ENCODE measurements around the gene ABHD15.

Gene ABHD15

DNA sequence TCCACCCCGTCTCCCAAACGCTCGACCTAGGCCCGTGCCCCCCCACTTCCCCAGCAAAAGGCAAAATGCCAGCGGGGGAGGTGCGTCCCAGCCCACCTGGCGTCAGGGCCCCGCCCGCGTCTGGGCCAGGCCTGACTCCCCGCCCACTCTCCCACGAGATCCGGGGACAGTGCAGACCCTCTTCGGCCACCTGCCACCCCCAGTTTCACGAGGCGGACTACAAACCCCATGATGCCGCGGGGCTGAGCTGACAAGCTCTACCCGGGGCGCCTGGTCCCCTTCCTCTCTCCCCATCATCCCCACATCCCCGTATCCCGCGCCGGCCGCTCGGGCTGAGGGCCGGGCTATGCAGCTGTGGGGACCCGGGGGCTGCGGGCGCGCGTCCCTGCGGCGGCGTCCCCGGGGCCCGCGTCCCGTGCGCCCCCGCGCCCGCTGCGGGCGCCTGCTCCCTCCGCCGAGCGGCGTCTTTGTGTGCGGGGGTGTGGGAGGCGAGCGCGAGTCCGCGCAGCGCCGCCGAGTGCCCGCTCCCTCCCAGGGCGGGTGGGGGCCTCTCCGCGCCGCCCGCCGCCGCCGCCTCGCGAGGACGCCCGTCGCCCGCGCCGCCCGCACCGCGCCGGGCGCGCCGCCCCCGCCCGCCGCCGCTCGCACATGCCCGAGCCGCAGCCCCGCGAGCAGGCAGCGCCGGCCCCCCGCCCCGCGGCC, 26.2 kb upstream of the ABHD15 start, which contains the start of gene ANKRD13B:
TSS of gene ANKRD13B (plus strand) at position 283 of the 702 bp plus-strand sequence. CDS start 490 bp downstream, outside the sequence.
- peak within 1 kb of the TSS; percentile 33 for H3K9ac ChIP-seq (ENCODE audit: low read length)
- no peak within 1 kb of the TSS for H3K27ac ChIP-seq (ENCODE audit: low read length)
- no peaks in the 10 kb centered on the region for H3K36me3 ChIP-seq (ENCODE audit: control insufficient read depth, low read depth, low read length)
- H3K27me3 ChIP-seq (ENCODE audit: control insufficient read depth, insufficient read depth, low read length): peaks cover 8% of the 10 kb centered on the region
- peaks cover 48% of the 10 kb centered on the region for H3K4me1 ChIP-seq (ENCODE audit: control insufficient read depth, low read depth, low read length)
- H3K4me3 ChIP-seq (ENCODE audit: low read length): peak within 1 kb of the TSS; percentile 82
- H3K9me3 ChIP-seq (ENCODE audit: control insufficient read depth, low read depth, low read length): no peaks in the 10 kb centered on the region

DNA sequence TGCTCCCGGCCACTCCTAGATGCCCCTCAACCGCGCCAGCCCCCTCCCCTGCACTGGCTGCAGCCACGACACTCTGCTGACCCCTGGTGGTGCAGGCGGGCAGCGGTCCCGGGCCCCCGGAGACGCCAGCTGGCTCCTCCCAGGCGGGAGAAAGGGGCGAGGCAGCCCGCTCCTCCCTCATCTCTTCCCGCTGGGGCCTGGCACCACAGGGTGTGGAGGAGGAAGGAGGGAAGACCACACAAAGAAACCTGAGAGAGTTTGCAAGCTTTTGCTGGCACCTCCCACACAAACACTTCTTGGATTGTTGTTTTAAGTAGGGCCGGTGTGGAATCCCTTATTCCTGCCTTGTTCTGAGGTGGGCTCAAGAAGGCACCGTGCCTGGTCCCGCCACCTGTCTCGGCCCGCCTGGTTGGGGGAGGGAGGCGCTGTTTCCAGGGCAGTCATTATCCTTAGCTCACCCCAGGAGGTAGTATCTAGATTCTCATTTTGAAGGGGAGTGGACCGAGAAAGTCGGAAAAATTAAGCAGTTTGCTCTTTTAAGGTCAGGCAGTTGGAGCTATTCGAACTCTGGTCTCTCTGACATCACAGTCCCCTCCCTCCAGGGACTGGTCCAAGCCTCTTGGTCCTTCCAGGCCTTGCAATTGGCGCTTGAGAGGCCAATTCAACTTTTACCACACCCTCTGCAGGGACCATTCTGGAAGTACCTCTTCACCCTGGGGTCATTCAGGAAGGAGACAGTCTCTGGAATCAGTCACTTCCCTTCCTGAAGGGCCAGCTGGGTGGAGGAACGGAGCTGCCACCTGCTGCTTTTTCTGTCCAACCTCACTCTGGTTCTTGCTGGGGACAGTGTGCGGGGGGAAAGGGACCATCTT, 25.1 kb upstream of the ABHD15 start:
- no peaks in the 10 kb centered on the region for H3K36me3 ChIP-seq (ENCODE audit: control insufficient read depth, low read depth, low read length)
- peak overlapping the region; percentile 82 for H3K4me3 ChIP-seq (ENCODE audit: low read length)
- H3K4me1 ChIP-seq (ENCODE audit: control insufficient read depth, low read depth, low read length): peaks cover 42% of the 10 kb centered on the region
- peak overlapping the region; percentile 67 for H3K9ac ChIP-seq (ENCODE audit: low read length)
- no peak overlapping the region for H3K27ac ChIP-seq (ENCODE audit: low read length)
- peaks cover 8% of the 10 kb centered on the region for H3K27me3 ChIP-seq (ENCODE audit: control insufficient read depth, insufficient read depth, low read length)
- H3K9me3 ChIP-seq (ENCODE audit: control insufficient read depth, low read depth, low read length): no peaks in the 10 kb centered on the region

DNA sequence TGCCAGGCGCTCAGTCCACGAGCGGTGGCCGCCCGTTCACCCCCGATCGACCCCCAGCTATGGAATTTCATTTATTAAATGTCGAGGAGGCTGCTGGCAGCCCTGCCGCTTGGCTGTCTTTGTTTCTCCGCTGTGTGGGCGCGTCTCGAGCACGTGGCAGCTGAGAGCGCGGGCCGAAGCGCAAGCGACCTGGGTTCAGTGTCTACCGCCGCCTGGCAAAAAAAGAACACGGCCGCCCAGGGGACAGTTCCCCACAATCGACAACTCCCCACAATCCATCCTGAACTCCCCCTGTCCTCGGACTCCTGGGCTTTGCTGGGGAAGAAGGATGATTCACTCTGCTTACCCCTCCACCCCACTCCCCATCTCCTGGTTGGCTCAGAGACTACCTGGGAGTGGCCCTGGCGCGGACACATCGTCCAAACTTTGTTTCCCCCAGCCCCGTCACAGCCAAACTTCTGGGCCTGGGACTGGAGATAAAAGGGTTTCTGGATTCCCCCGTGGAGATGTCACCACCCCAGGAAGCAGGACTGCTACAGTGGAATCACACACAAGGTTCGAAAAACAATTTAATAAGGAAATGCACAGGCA, 24.4 kb upstream of the ABHD15 start:
- no peaks in the 10 kb centered on the region for H3K36me3 ChIP-seq (ENCODE audit: control insufficient read depth, low read depth, low read length)
- H3K4me3 ChIP-seq (ENCODE audit: low read length): peak overlapping the region; percentile 82
- peak overlapping the region; percentile 67 for H3K9ac ChIP-seq (ENCODE audit: low read length)
- H3K4me1 ChIP-seq (ENCODE audit: control insufficient read depth, low read depth, low read length): peaks cover 35% of the 10 kb centered on the region
- no peaks in the 10 kb centered on the region for H3K9me3 ChIP-seq (ENCODE audit: control insufficient read depth, low read depth, low read length)
- H3K27ac ChIP-seq (ENCODE audit: low read length): no peak overlapping the region
- peaks cover 8% of the 10 kb centered on the region for H3K27me3 ChIP-seq (ENCODE audit: control insufficient read depth, insufficient read depth, low read length)

DNA sequence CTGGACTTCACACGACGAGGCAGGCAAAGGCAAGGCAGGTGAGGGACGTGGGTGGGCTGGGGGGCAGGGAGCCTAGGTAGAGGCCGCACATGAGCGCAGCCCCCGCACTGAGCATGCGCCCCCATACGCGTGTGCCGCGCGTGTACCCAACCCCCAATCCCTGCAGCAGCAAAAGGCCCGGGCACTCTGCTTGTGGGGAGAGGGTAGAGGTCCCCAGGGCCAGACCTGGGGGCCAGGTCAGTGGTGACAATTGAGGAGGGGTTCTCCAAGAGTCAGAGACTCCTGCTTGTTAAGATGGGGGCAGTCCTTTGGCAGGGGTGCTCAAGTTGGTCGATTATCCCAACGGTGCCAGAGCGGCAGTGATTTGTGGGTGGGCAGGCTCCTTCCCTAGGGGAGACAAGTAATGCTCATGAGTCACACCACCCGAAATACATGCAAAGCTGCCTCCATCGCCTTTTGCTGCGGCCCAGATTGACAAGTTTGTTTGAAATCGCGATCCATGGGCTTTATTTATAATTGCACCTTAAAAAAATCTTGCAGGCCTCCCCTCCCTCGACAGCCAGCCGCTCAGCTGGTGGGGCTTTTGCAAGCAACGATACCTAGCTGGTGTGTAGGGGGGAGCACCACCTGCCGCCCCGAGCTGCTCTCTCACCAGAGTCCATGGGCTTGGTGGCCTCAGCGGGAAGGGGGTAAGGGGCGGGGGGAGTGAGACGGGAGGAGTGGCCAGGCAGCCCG, 23.7 kb upstream of the ABHD15 start:
- Histone ChIP-seq H3K4me3 (ENCODE audit: low read length) (peak overlapping the region; percentile 82), H3K36me3 (ENCODE audit: control insufficient read depth, low read depth, low read length) (no peaks in the 10 kb centered on the region), H3K27ac (ENCODE audit: low read length) (no peak overlapping the region), H3K27me3 (ENCODE audit: control insufficient read depth, insufficient read depth, low read length) (peaks cover 8% of the 10 kb centered on the region), H3K4me1 (ENCODE audit: control insufficient read depth, low read depth, low read length) (peaks cover 35% of the 10 kb centered on the region), H3K9me3 (ENCODE audit: control insufficient read depth, low read depth, low read length) (no peaks in the 10 kb centered on the region), H3K9ac (ENCODE audit: low read length) (peak overlapping the region; percentile 67)

DNA sequence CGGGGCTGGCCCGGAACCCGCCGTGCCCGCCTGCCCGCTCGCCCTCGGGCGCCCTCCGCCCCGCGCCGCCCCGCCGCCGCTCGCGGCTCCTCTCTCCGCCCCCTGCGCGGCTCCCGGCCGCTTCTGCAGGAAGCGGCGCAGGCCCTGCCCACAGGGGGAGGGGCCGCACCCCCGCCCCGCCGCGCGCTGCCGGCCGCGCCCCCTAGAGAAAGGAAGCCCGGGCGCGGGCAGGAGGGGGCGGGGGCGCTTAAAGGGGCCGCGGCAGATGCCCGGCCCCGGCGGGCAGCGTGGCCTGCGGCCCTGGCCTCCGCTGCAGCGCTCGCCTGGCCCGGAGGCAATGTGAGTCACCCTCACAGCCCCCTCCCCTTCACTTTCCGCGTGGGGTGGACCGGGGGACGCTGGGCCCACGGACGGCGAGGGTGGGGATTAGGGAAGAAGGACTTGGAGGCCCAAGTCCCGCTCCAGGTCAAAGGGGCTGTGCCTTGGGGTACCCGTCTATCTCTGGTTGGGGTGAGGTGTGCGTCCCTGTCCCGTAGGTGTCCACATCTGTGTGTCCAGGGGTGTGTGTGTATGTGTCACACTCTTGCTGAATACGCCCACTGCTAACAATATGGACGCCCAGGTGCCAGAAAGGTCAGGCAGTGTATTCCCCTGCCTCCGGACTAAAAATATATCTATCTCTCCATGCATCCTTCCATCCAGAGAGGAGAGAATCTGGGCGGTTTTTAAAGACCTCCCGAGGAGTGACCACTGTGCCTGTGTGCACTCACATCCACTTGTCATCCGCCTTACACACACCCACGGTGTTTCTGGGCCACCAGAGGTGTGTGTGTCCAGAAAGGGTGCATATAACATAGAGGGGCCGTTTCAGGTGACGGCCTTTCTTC, 22.9 kb upstream of the ABHD15 start, which contains the start of gene GIT1:
TSS of gene GIT1 (minus strand) at position 125 of the 887 bp plus-strand sequence. CDS start 270 bp downstream, outside the sequence.
- Histone ChIP-seq H3K9me3 (ENCODE audit: control insufficient read depth, low read depth, low read length) (no peaks in the 10 kb centered on the region), H3K36me3 (ENCODE audit: control insufficient read depth, low read depth, low read length) (no peaks in the 10 kb centered on the region), H3K9ac (ENCODE audit: low read length) (peak within 1 kb of the TSS; percentile 67), H3K27me3 (ENCODE audit: control insufficient read depth, insufficient read depth, low read length) (peaks cover 8% of the 10 kb centered on the region), H3K4me1 (ENCODE audit: control insufficient read depth, low read depth, low read length) (peaks cover 43% of the 10 kb centered on the region), H3K4me3 (ENCODE audit: low read length) (peak within 1 kb of the TSS; percentile 82), H3K27ac (ENCODE audit: low read length) (no peak within 1 kb of the TSS)

DNA sequence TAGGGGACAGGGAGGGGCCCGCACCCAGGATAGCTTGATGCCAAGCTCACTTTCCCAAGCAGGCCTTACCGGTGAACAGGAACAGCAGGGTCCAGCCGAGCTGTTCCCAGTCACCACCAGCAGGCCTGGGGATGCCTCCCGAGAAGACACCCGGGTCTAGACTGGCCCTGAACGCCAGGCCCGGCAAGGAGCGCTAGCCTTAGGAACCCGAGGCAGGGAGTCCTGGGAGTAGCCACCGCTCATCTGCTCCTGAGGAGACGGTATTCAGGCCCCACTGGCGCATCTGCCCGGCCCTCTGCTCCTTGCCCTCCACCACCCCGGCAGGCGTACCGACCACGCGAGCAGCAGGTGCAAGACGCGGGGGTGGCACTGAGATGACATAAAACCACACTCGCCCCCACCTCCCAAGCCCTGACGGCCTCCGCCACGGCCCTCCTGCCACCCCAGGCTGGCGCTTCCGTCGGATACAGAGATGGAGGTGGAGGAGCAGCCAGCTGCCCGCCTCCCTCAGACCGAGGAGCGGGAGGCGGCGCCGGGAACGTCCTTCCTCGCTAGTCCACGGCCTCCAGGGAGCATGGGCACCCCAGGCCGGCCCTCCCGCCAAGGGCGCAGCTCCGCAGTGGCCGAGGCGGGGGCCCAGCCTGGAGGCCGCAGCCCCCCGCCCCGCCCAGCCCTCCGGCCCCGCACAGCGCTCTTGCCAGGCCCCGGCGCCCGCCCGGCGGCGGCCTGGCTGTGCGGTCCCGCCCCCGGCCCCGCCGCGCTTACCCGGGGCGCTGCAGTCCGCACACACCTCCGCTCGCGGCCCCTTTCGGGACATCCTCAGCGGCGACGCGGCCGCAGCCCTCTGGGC, 21.9 kb upstream of the ABHD15 start:
- H3K4me3 ChIP-seq (ENCODE audit: low read length): peak overlapping the region; percentile 69
- no peak overlapping the region for H3K27ac ChIP-seq (ENCODE audit: low read length)
- peaks cover 8% of the 10 kb centered on the region for H3K27me3 ChIP-seq (ENCODE audit: control insufficient read depth, insufficient read depth, low read length)
- peaks cover 45% of the 10 kb centered on the region for H3K4me1 ChIP-seq (ENCODE audit: control insufficient read depth, low read depth, low read length)
- no peaks in the 10 kb centered on the region for H3K9me3 ChIP-seq (ENCODE audit: control insufficient read depth, low read depth, low read length)
- peak overlapping the region; percentile 43 for H3K9ac ChIP-seq (ENCODE audit: low read length)
- no peaks in the 10 kb centered on the region for H3K36me3 ChIP-seq (ENCODE audit: control insufficient read depth, low read depth, low read length)

DNA sequence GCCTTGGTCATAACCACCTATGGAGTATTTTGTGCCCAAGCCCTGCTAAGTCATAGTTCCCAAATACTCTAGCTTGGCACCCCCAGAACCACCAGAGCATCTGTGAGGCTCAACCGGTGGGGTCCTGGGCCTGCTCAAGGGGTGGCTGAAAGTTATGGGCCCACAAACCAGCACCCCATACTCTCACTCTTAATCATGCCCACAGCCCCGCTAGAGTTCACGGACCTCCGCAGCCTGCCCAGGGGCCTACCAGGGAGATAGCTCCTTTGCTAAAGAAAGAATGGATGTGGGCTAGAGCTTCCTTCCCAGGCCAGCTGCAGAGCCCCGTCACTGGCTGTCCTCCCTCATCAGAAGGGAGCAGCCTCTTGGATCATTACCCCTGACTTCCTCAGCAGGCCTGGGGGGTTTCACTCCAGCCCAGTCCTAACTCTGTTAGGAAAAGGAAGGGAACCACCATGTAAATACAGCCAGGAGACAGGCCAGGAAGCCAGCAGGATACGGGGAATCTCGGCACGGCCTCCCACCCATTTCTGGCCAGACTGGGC, 21.3 kb upstream of the ABHD15 start:
- no peak overlapping the region for H3K9ac ChIP-seq (ENCODE audit: low read length)

DNA sequence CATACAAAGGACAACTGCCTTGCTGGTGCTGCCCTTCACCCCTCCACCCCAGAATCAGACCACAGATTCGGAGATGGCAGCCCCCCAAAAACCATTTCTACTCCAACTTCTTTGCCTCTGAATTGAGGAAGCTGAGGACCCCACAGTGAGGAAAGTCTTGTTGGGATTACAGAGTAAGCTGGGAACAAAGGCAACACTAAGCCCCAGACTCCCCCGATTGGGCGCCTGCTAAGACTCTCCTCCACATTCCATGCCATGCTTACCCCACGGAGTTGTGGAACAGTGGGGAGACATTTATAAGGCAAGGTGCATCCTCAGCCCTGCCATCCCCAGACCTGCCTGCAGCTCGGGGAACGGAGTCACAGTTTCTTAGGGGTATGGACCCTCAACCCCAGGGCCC, 20.8 kb upstream of the ABHD15 start:
- Histone ChIP-seq H3K4me3 (ENCODE audit: low read length) (no peak overlapping the region), H3K9ac (ENCODE audit: low read length) (no peak overlapping the region), H3K4me1 (ENCODE audit: control insufficient read depth, low read depth, low read length) (peaks cover 44% of the 10 kb centered on the region)

More for the DNA sequence above, 21.3 kb upstream of the ABHD15 start:
- Histone ChIP-seq H3K4me1 (ENCODE audit: control insufficient read depth, low read depth, low read length) (peaks cover 45% of the 10 kb centered on the region), H3K27ac (ENCODE audit: low read length) (no peak overlapping the region), H3K9me3 (ENCODE audit: control insufficient read depth, low read depth, low read length) (no peaks in the 10 kb centered on the region), H3K27me3 (ENCODE audit: control insufficient read depth, insufficient read depth, low read length) (peaks cover 8% of the 10 kb centered on the region), H3K36me3 (ENCODE audit: control insufficient read depth, low read depth, low read length) (no peaks in the 10 kb centered on the region), H3K4me3 (ENCODE audit: low read length) (peak overlapping the region; percentile 69)

DNA sequence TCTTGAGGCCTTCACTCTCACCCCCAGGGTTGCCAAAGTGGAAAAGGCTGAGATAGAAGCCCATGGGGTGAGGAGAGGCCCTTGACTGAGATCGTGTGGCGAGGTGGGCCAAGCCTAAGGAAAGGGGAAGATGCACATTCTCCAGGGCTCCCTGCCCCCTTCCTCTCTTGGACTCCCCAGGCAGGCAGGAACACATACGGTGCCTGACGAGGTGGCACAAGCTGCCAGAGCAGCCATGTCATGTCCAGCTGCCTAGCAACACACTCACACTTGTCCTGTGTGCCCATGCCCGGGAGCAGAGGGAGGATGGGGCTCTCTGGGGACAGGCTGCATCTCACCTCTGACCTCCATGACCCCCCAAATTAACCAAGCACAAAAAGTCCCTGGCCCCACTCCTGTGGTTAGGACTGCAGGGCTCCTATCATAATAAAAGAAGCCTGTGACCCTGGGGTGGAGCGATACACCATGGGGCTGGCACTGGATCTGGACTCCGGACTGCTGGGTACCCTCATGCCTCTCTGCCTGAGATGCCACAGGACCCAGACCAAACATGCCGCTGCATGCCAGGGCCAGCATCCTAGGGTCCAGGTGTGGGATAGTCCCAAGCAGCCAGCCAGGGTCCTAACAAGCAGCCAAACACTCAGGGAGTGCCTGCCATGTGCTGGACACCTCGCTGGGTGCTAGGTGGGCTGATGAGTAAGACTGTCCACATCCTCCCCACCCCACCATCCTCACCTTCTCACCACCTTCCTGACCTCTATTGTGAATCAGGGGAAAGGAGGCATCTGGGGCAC, 20.0 kb upstream of the ABHD15 start:
- Histone ChIP-seq H3K27me3 (ENCODE audit: control insufficient read depth, insufficient read depth, low read length) (peaks cover 8% of the 10 kb centered on the region), H3K4me1 (ENCODE audit: control insufficient read depth, low read depth, low read length) (peaks cover 37% of the 10 kb centered on the region), H3K36me3 (ENCODE audit: control insufficient read depth, low read depth, low read length) (peaks cover 4% of the 10 kb centered on the region), H3K4me3 (ENCODE audit: low read length) (no peak overlapping the region), H3K9ac (ENCODE audit: low read length) (no peak overlapping the region), H3K27ac (ENCODE audit: low read length) (no peak overlapping the region), H3K9me3 (ENCODE audit: control insufficient read depth, low read depth, low read length) (no peaks in the 10 kb centered on the region)

More for the DNA sequence above, 20.8 kb upstream of the ABHD15 start:
- Histone ChIP-seq H3K27me3 (ENCODE audit: control insufficient read depth, insufficient read depth, low read length) (peaks cover 8% of the 10 kb centered on the region), H3K9me3 (ENCODE audit: control insufficient read depth, low read depth, low read length) (no peaks in the 10 kb centered on the region), H3K36me3 (ENCODE audit: control insufficient read depth, low read depth, low read length) (no peaks in the 10 kb centered on the region), H3K27ac (ENCODE audit: low read length) (no peak overlapping the region)
